ENCODE measurements around the gene IL15RA.
"Not testable (repeated sequence)": the region's sequence is repeated elsewhere in the genome, so short reads cannot be mapped to it uniquely, and the experiment has no call there.

Gene IL15RA

DNA sequence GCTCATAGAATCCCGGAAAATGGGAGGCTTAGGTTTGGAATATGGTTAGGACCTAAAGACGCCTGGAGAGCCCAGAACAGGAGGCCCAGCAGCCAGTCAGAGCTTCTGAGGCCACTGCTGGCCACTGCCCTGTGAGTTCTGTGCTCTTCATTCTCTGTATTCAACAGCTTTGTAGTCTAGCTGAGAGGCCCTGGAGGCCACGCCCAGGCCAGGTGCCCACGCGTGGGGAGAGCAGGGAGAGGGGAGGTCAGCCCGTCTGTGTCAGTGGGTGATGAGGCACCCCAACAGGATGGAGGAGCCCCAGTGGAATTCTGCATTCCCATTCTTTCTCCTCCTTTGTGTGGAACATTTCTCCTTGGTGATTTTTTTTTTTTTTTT, 29.1 kb downstream of the IL15RA start:
- TF ChIP-seq ZFX (IDR thresholded peaks at IDR 0.05; ENCODE audit: borderline replicate concordance): no peak
- no peak for TF ChIP-seq CTCF (IDR thresholded peaks at IDR 0.05)
- H3K27ac ChIP-seq: no peak overlapping the region

DNA sequence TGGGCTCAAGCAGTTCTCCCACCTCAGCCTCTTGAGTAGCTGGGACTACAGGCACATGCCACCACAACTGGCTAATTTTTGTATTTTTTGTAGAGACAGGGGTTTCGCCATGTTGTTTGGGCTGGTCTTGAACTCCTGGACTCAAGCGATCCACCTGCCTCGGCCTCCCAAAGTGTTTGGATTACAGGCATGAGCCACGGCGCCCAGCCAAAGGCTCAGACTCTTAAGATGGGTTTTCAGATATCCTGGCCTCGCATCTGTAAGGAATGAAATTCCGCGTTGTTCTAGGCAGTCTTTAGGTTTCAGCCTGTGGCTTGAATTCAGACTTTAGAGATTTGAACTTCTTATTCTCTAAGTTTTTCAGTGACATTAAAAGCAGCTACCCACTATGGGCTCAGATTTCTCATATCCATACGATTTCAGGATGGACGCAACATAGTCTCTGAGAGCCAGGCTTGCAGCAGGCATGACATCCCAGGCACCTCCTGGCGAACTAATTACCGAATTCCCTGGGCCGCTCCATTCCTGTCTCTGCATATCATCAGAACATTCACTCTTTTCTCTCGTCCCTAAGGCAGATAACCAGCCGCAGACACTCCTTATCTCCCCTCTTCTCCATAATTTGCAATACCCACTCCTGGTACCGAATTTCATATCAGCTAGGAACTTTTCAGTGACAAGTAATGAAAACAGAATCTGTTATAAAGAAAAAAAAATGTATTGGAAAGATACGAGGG, 29.7 kb downstream of the IL15RA start:
- no peak overlapping the region for H3K27ac ChIP-seq
- TF ChIP-seq ZFX (IDR thresholded peaks at IDR 0.05; ENCODE audit: borderline replicate concordance): no peak
- no peak for TF ChIP-seq CTCF (IDR thresholded peaks at IDR 0.05)

GRCh38 chr10:5946786-5947185, 30.6 kb downstream of the IL15RA start:
- TF ChIP-seq ZFX (IDR thresholded peaks at IDR 0.05; ENCODE audit: borderline replicate concordance) (no peak), CTCF (IDR thresholded peaks at IDR 0.05) (no peak)
- H3K27ac ChIP-seq: no peak overlapping the region

- H3K27ac ChIP-seq: not testable (repeated sequence)
Observed at GRCh38 chr10:5946419-5946775, 30.9 kb downstream of the IL15RA start.

DNA sequence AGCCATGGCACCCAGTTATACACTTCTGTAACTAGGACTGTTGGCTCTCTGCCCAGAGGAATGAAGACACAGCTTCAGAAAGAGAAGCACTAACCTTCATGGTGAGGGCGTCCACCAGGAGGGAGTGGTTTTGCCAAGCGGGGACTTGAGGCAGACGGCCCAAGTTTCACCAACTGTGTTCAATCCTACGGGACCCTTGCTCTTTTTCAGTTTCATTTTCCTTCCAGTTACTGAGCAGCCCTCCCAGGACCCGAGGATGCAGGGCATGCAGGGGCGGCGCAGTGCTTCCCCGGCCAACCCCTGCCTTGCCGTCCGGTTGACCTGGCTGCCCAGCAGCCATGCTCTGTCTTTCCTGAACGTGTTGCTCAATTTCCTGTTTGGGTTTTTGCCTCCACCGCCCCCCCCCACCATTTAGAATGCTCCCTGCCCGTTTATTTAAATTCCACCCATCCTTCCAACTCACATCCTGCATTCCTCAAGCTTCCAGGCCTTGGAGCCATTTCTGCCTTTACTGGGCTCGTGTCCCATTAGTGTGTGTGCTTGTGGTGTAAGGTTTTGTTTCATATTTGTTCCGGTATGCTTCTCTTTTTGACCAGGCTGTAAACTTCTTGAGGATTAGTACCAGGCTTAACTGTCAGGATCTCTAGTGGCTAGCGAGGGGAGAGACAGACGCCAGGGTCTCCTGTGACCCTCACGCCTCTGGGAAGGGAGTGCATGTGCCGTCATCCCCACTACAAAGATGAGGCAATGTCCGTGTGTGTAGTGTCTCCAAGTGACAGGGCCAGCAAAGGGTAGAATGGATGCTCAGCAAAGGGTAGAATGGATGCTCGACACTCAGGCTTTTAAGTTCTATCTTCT, 31.6 kb downstream of the IL15RA start:
- H3K27ac ChIP-seq: no peak overlapping the region

GRCh38 chr10:5945190-5945509, 32.2 kb downstream of the IL15RA start:
- TF ChIP-seq CTCF (IDR thresholded peaks at IDR 0.05) (no peak), ZFX (IDR thresholded peaks at IDR 0.05; ENCODE audit: borderline replicate concordance) (no peak)
- no peak overlapping the region for H3K27ac ChIP-seq

More for the DNA sequence above, 31.6 kb downstream of the IL15RA start:
- TF ChIP-seq CTCF (IDR thresholded peaks at IDR 0.05) (no peak), ZFX (IDR thresholded peaks at IDR 0.05; ENCODE audit: borderline replicate concordance) (no peak)

DNA sequence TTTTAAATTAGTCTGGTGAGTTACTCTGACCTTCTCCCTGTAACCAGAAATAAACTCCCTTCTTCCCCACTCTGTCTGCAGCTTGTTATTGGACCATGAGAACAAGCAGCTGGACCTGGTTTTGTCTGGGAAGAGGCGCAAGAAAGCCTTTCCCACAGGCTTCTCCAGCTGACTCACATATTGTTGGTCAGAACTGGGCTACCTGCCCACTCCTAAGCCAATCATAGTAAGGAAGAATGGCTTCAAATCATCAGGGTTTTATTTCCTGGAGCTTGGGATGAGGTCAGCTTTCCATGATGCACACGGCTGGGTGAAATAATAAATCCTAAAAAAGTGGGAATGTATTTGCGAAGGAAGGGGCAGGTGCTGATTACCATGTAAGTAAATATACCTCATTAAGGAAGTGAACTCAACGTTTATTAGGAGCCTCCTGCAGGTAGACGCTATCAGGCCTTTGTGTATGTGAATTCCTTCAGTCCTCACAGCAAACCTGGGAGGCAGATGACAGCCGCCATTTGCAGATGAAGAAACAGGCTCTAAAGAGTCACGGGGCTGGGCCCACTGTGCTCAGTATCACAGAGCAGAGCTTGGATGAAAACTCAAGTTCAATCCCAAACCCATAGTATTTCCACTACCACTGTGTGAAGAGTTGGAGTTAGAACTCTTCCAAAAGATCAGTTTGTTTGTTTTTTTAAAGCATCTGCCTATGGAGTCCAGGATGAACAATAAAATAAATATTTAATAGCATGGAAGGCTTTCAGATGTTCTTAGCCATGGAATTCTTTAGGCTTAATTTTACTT, 32.8 kb downstream of the IL15RA start:
- H3K27ac ChIP-seq: no peak overlapping the region
- TF ChIP-seq ZFX (IDR thresholded peaks at IDR 0.05; ENCODE audit: borderline replicate concordance) (no peak), CTCF (IDR thresholded peaks at IDR 0.05) (no peak)
